HepG2 (cell line): ENCODE data around the gene USB1. TPM values are rescaled to one million over a fixed set of nuclear protein-coding genes. Genes with fewer than 3 reads are reported as not detected.

Source experiments
- ARNTL ChIP-seq: sonication (generic); formaldehyde crosslinking; IDR thresholded peaks from 2 replicates; pipeline ENCODE4 v1.4.0; 2020; ENCODE audit warnings: mild to moderate bottlenecking, missing genetic modification reagents
- ATAD3A ChIP-seq: sonication (generic); formaldehyde crosslinking; IDR thresholded peaks from 2 replicates; pipeline ENCODE4 v1.4.0; 2020; ENCODE audit warnings: missing genetic modification reagents
- BATF2 ChIP-seq: sonication (generic); formaldehyde crosslinking; IDR thresholded peaks from 2 replicates; pipeline ENCODE4 v1.8.0; 2022; ENCODE audit warnings: mild to moderate bottlenecking, missing genetic modification reagents, moderate library complexity
- DBP ChIP-seq: sonication (generic); formaldehyde crosslinking; IDR thresholded peaks from 2 replicates; pipeline ENCODE4 v1.4.0; 2020; ENCODE audit warnings: missing genetic modification reagents; ENCODE audit errors: not compliant biosample characterization
- DDIT3 ChIP-seq: sonication (generic); formaldehyde crosslinking; IDR thresholded peaks from 2 replicates; pipeline ENCODE4 v1.4.0; 2020; ENCODE audit warnings: mild to moderate bottlenecking, missing genetic modification reagents
- FOXO4 ChIP-seq: sonication (generic); formaldehyde crosslinking; conservative IDR thresholded peaks from 2 replicates; pipeline ENCODE4 v1.8.1; 2023; ENCODE audit warnings: missing genetic modification reagents
- PBX2 ChIP-seq: IDR thresholded peaks from 2 replicates; pipeline ENCODE4 v1.6.1; 2016; ENCODE audit warnings: control low read depth
- PREB ChIP-seq: sonication (generic); formaldehyde crosslinking; IDR thresholded peaks from 2 replicates; pipeline ENCODE4 v1.4.0; 2020; ENCODE audit warnings: missing genetic modification reagents
- SYNCRIP ChIP-seq: fragments of 200-400 bp; formaldehyde crosslinking; IDR thresholded peaks from 2 replicates; pipeline ENCODE4 v1.6.1; 2018; ENCODE audit warnings: mild to moderate bottlenecking, low read depth, low read length; ENCODE audit not compliant: insufficient read depth
- THRA ChIP-seq: sonication (generic); formaldehyde crosslinking; IDR thresholded peaks from 2 replicates; pipeline ENCODE4 v1.4.0; 2020; ENCODE audit warnings: missing genetic modification reagents, borderline replicate concordance
- ZBTB26 ChIP-seq: IDR thresholded peaks from 2 replicates; pipeline ENCODE4 v1.6.1; 2016; ENCODE audit warnings: missing compliant biosample characterization, missing genetic modification reagents, borderline replicate concordance
- ZFP62 ChIP-seq: sonication (generic); formaldehyde crosslinking; IDR thresholded peaks from 2 replicates; pipeline ENCODE4 v1.4.0; 2020; ENCODE audit warnings: missing genetic modification reagents
- ZNF431 ChIP-seq: sonication (generic); formaldehyde crosslinking; IDR thresholded peaks from 2 replicates; pipeline ENCODE4 v1.9.0; 2022; ENCODE audit warnings: missing genetic modification reagents, low read depth, mild to moderate bottlenecking, borderline replicate concordance
- ZNF746 ChIP-seq: sonication (generic); formaldehyde crosslinking; IDR thresholded peaks from 2 replicates; pipeline ENCODE4 v1.8.0; 2022; ENCODE audit warnings: mild to moderate bottlenecking, missing genetic modification reagents
- polyA plus RNA-seq, 8 experiments: library from polyadenylated mRNA; depleted of rRNA in 3 of 8; stranded (reverse) in 7 of 8; unstranded in 1 of 8; fragments of >200 nt; fragmentation: Illumina TruSeq in 4 of 8; extraction: Trizol in 4 of 8; gene quantifications; 2 replicates each; pipeline versions ENCODE4 v1.2.1 to v1.2.3, GENCODE V29; 2011 to 2016; ENCODE audit warnings: low read depth in 4 of 8, missing spikeins in 1 of 8, mixed read lengths in 1 of 8; ENCODE audit not compliant: insufficient read depth in 1 of 8
- total RNA-seq, 5 experiments: library from RNA; depleted of rRNA; stranded (reverse); fragments of >200 nt; fragmentation: Illumina TruSeq; extraction: Trizol; gene quantifications; 2 replicates each; pipeline ENCODE4 v1.2.3, GENCODE V29; 2016; ENCODE audit warnings: low read depth in 1 of 5

Gene USB1
- total and polyA plus RNA-seq, 2 of the 13 experiments (the other 11 are each of a cell fraction or from before 2014, with no cell fraction given), result 16.7 to 65.4 TPM

- no peak for TF ChIP-seq DBP (CRISPR knock-in tag)
- peak; percentile 22; the same call in 1 of the 2 replicates for TF ChIP-seq ZNF746 (CRISPR knock-in tag)
- no peak for TF ChIP-seq PBX2 (CRISPR knock-in tag)
- no peak for TF ChIP-seq ZFP62
- no peak for TF ChIP-seq FOXO4 (CRISPR knock-in tag)
- TF ChIP-seq ARNTL (CRISPR knock-in tag), result 0 out of 2 replicates have a peak, but pooled peaks have one; percentile 26
- TF ChIP-seq ATAD3A (CRISPR knock-in tag), result no peak
- no peak for TF ChIP-seq DDIT3 (CRISPR knock-in tag)
- TF ChIP-seq ZNF431 (CRISPR knock-in tag), result peak; percentile 53; the same call in 1 of the 2 replicates
- no peak for TF ChIP-seq THRA
- TF ChIP-seq BATF2, result 0 out of 2 replicates have a peak, but pooled peaks have one; percentile 46
- no peak for TF ChIP-seq SYNCRIP
- no peak for TF ChIP-seq PREB (CRISPR knock-in tag)
- no peak for TF ChIP-seq ZBTB26 (CRISPR knock-in tag)
Observed at GRCh38 chr16:58026139-58026704, 25.0 kb downstream of the USB1 start (continued).
